Ovary (tissue), 3 donors: Measurements from ENCODE around the gene SMCHD1.

Experiments
- CTCF ChIP-seq, 3 donors: fragments of 450-650 bp in 2 of 3; fragments of 200-600 bp in 1 of 3; IDR thresholded peaks; one replicate each; pipeline versions ENCODE4 v1.5.1 to v1.8.0; 2016 to 2022; ENCODE audit warnings: antibody characterized with exemption in 3 of 3, mild to moderate bottlenecking in 1 of 3
- EP300 ChIP-seq: sonication (generic); formaldehyde crosslinking; IDR thresholded peaks from one replicate; pipeline ENCODE4 v1.6.1; 2017; ENCODE audit warnings: antibody characterized with exemption
- POLR2A ChIP-seq: fragments of 450-650 bp; IDR thresholded peaks from one replicate; pipeline ENCODE4 v1.6.1; 2017; ENCODE audit warnings: antibody characterized with exemption, mild to moderate bottlenecking, moderate library complexity
- donor health status: DM: no; HTN: no; CAD: no.

GRCh38 chr18:2824865-2825264 is 169.3 kb downstream of the SMCHD1 start:
- TF ChIP-seq CTCF (IDR thresholded peaks at IDR 0.05) (no peak), POLR2A (no peak), EP300 (no peak)
